ENCODE measurements around the gene TMEM125. TPM values are rescaled to one million over a fixed set of nuclear protein-coding genes. Genes with fewer than 3 reads are reported as not detected.

TMEM125 gene
- total RNA-seq, 1 experiment from 2014 or later = not detected

GRCh38 chr1:43293896-43294760 lies 24.3 kb downstream of the TMEM125 start:
- Histone ChIP-seq H3K27me3 (ENCODE audit: control insufficient read depth, insufficient read depth, low read length) (no peaks in the 10 kb centered on the region), H3K27ac (ENCODE audit: low read length) (no peak overlapping the region), H3K4me3 (ENCODE audit: low read depth in 2 of 2, low read length in 2 of 2) (no peak overlapping the region), H3K36me3 (ENCODE audit: control insufficient read depth, insufficient read depth, low read length) (no peaks in the 10 kb centered on the region), H3K9me3 (ENCODE audit: control insufficient read depth, insufficient read depth, low read depth, low read length) (no peaks in the 10 kb centered on the region), H3K4me1 (ENCODE audit: control insufficient read depth, insufficient read depth, low read length) (no peaks in the 10 kb centered on the region)
- in situ Hi-C loops (cut with HindIII; ENCODE audit: low pct_unique_long_range_greater_than_20kb, low sequenced_read_pairs) (no loop called here), intact Hi-C loops (cut with micrococcal nuclease; ENCODE audit: unreplicated experiment) (no loop called here)
- CTCF ChIA-PET = no interaction called here
- ATAC-seq (no peak), DNase-seq (ENCODE audit: low read depth, low spot score) (peak; percentile 18)
- POLR2A ChIA-PET = no interaction called here
- no TSS peak for BruUV-seq (replicated peaks)
- no peak for TF ChIP-seq REST (IDR thresholded peaks at IDR 0.05; ENCODE audit: insufficient read depth in 1 of 2, low read depth in 2 of 2, low read length in 1 of 2)
- no peak for TF ChIP-seq TCF7L2 (IDR thresholded peaks at IDR 0.05; ENCODE audit: low read depth, low read length)
- TF ChIP-seq POLR2AphosphoS5 (IDR thresholded peaks at IDR 0.05; ENCODE audit: low read depth, low read length) = no peak
- TF ChIP-seq CTCF (IDR thresholded peaks at IDR 0.05) = no peak
- no peak for TF ChIP-seq SIN3A (IDR thresholded peaks at IDR 0.05; ENCODE audit: borderline replicate concordance, insufficient read depth, low read depth, low read length)

GRCh38 chr1:43294761-43295160 lies 25.0 kb downstream of the TMEM125 start:
- POLR2A ChIA-PET = no interaction called here

More at GRCh38 chr1:43294761-43295160, 25.0 kb downstream of the TMEM125 start:
- DNase-seq (ENCODE audit: low read depth, low spot score) = no peak
- TF ChIP-seq CTCF (IDR thresholded peaks at IDR 0.05) (no peak), POLR2AphosphoS5 (IDR thresholded peaks at IDR 0.05; ENCODE audit: low read depth, low read length) (no peak), REST (IDR thresholded peaks at IDR 0.05; ENCODE audit: insufficient read depth in 1 of 2, low read depth in 2 of 2, low read length in 1 of 2) (no peak), TCF7L2 (IDR thresholded peaks at IDR 0.05; ENCODE audit: low read depth, low read length) (no peak), SIN3A (IDR thresholded peaks at IDR 0.05; ENCODE audit: borderline replicate concordance, insufficient read depth, low read depth, low read length) (no peak)
- H3K36me3 ChIP-seq (ENCODE audit: control insufficient read depth, insufficient read depth, low read length) = no peaks in the 10 kb centered on the region
- CTCF ChIA-PET = no interaction called here
- intact Hi-C loops (cut with micrococcal nuclease; ENCODE audit: unreplicated experiment) (no loop called here), in situ Hi-C loops (cut with HindIII; ENCODE audit: low pct_unique_long_range_greater_than_20kb, low sequenced_read_pairs) (no loop called here)
- ATAC-seq = no peak
- BruUV-seq (replicated peaks) = no TSS peak
- H3K27me3 ChIP-seq (ENCODE audit: control insufficient read depth, insufficient read depth, low read length) = no peaks in the 10 kb centered on the region
- H3K4me3 ChIP-seq (ENCODE audit: low read depth in 2 of 2, low read length in 2 of 2) = no peak overlapping the region
- H3K4me1 ChIP-seq (ENCODE audit: control insufficient read depth, insufficient read depth, low read length) = no peaks in the 10 kb centered on the region
- no peaks in the 10 kb centered on the region for H3K9me3 ChIP-seq (ENCODE audit: control insufficient read depth, insufficient read depth, low read depth, low read length)
- no peak overlapping the region for H3K27ac ChIP-seq (ENCODE audit: low read length)
